NT2/D1 (cell line): ENCODE data around the gene TMEM25.

Source experiments
- SUZ12 ChIP-seq: IDR thresholded peaks from 2 replicates; pipeline ENCODE4 v1.6.1; 2011; ENCODE audit not compliant: insufficient read length, insufficient read depth; ENCODE audit errors: extremely low read depth
- YY1 ChIP-seq: IDR thresholded peaks from 2 replicates; pipeline ENCODE4 v1.6.1; 2011; ENCODE audit not compliant: insufficient read length, insufficient read depth
- ZNF274 ChIP-seq: IDR thresholded peaks from 2 replicates; pipeline ENCODE4 v1.6.1; 2011; ENCODE audit warnings: mild to moderate bottlenecking, low read depth, low read length

GRCh38 chr11:118522571-118523072 is 8.4 kb upstream of the TMEM25 start:
- TF ChIP-seq YY1 (no peak), SUZ12 (no peak), ZNF274 (no peak)
